ENCODE data around the gene NAALADL2.

- TF ChIP-seq CTCF (IDR thresholded peaks at IDR 0.05) (no peak), EZH2 (IDR thresholded peaks at IDR 0.05) (no peak), EZH2phosphoT487 (IDR thresholded peaks at IDR 0.05) (no peak)
Observed at GRCh38 chr3:175702956-175703355, 843.8 kb downstream of the NAALADL2 start.

All from neural progenitor cell (in vitro differentiated cells).